Measurements from ENCODE around the gene BASP1. TPM values are rescaled to one million over a fixed set of nuclear protein-coding genes. Genes with fewer than 3 reads are reported as not detected.

BASP1 gene
- polyA plus RNA-seq, 3 donors, result 81.8 to 94.4 (median 91.3) TPM

DNA sequence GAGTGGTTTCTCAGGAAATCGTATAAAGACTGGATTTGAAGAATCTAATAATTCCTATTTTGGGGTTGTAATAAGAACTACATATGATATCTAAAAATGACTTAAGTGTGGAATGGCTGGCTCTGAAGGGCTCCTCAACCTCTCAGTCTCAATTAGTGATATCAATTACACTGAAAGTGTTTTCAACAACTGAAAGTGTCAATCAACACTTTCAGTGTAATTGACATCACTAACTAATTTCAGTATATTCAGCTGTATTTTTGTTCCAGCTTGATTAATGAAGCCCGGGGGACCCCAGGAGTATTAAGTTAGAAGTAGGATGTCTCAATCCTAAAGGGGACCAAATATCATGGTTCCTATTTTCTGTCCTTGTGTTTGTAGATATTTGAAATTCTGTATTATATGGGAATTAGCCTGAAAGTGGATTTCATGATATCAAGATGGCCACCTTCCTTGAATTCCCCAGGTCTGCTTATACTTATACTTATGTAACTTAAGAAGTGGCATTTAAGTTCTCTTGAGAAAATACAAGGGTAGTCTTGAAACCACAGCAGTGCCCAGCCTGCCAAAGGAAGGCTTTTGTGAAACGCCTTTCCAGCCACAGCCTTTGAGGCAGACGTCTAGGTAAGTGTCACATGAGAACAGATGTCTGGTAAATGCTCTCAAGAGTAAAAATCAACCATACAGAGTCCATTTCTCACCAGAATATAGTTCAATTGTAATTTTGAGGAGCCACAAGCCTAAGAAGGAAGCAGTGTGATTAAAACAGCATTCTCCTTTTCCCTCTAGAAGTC, 4.6 kb downstream of the BASP1 start:
- no peak for DNase-seq (ENCODE audit: low read depth in 3 of 3, low spot score in 2 of 3)

DNA sequence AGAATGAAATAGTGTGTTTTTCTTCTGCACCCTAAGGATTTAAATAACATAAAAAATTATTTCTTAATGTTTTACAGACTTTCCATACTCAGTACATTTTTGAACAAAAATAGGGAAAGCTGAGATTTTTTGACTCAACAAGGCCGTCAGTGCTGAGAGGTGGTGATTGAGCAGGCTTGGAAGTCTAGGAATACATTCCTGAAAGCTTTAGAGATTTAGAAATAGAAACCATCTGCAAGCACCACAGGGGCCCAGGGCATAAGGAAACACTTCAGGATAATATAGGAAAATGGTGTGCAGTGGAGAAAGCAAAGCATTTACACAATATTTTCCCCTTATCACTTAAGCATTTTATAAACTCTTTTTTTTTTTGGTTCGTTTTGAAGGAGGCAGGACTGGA, 5.2 kb downstream of the BASP1 start:
- no peak for DNase-seq (ENCODE audit: low read depth in 3 of 3, low spot score in 2 of 3)

DNA sequence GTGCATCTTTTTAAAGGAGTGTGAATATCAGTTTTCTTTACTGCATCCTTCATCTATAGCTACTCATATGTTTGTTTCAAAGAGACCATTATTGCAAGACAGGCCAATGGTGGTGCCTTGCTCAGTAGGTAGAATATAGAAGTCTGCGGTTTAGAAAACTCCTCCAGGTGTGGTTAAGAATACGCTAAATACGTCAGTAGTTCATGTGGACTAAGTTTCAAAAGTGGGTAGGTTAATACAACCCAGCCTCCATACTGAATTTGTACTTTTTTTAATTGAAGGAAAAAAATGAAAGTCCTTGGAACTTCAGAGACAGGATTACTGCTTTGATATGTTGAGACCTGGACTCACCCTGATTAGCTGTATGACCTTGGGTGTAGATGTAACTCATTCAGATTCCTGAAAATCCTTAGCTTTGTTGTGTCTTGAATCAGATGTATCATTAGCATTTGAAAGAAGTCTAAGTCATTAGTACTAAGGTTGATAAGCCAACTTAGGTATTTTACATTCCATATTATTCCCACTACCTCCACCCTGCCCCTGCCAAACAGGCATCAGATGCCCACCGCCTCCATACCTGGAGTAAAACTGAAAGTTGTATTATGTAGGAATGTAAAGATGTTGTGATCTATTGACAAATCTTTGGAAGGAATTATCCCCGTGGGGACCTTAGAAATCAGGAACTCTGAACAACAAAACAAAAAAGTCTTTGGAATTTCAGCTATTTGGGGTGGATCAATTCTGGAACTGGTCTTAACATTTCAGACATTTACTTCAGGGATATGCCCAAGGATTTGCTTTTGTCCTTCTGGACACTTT, 6.1 kb downstream of the BASP1 start:
- DNase-seq (ENCODE audit: low read depth in 3 of 3, low spot score in 2 of 3), result no peak

DNA sequence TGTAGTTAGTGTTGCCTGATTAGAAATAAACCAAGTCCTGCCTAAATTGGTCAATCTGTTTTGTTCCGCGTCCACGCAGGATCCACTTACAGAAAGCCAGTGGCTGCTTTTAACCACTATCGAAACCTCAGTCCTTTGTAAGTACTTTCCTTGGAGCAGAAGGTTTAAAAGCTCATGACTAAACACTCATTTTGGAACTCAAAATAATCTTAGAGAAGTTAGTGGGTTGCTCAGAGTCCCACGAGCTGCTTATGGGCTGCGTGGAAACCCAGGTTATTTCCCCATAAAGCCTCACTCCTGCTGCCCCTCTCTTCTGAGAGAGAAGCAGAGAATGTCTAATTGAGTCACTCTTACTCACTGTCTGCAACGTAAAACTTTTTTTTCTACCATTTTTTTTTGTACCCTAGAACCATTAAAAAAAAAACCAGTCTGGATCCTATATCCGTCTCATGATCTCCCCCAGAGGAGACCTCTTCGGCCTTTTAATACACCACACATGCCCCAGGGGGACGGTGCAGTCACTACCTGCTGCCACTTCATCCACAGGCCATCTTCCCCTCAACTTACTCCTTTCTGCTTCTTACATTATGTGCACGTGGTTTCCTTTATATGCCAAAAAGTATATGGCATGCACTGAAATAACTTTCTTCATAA, 7.6 kb downstream of the BASP1 start:
- DNase-seq (ENCODE audit: low read depth in 3 of 3, low spot score in 2 of 3), result no peak

DNA sequence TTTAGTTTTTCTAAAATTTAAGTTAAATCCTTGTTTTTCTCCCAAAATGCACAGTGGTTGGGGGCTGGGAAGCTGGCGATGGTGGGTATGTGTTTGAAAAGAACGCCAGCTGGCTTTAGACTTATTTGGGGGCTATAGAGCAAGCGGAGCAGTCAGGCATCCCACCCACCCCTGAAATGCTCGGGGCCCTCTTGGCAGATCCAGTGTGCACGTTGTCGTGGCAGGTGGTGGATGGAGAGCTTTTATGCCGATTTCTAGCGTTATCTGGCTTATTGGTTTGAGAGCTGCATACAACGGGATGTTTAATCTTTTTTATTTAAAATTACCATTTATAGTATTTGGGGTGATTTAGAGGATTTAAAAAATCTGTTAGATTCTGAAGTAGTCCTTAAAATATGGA, 8.1 kb downstream of the BASP1 start:
- no peak for DNase-seq (ENCODE audit: low read depth in 3 of 3, low spot score in 2 of 3)

DNA sequence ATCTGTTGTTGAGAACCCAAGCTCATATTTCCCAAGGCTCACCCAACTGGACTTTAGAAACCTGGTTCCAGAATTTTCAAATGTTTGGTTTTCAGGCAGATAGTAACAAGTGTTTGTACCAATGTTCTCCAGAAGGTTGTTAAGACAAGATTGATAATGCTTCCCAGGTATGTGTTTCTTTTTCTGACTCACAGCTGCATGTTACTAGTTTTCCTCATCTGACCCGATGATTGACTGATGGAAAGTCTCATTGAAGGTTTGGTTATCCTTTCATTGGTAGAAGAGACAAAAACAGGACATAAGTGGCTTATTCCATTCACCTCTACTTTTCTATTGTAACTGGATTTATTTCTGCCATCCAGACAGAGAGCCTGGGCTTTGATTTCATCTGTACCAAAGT, 10.4 kb downstream of the BASP1 start:
- DNase-seq (ENCODE audit: low read depth in 3 of 3, low spot score in 2 of 3), result no peak

DNA sequence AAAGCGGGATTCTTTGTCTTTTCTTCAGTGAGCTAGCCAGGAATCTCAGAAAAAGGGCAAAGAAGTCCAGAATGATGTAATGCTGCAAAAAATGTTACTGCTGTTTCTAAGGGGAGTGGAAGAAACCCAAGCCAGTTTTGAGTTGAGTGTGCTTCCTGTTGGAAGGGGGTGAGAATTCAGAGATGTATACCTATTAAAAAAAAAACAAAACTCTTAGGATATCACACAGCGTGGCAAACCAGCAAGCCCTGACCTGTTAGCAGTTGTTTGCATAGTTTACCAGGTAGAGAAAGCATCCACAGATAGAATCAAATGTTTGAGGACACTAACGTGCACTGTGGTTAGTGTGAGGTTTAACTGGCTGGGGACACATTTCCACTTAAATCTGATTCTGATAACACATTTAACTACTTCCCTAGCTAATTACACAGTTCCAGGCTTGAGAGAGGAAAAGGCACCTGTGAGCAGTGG, 11.4 kb downstream of the BASP1 start:
- DNase-seq (ENCODE audit: low read depth in 3 of 3, low spot score in 2 of 3), result no peak

DNA sequence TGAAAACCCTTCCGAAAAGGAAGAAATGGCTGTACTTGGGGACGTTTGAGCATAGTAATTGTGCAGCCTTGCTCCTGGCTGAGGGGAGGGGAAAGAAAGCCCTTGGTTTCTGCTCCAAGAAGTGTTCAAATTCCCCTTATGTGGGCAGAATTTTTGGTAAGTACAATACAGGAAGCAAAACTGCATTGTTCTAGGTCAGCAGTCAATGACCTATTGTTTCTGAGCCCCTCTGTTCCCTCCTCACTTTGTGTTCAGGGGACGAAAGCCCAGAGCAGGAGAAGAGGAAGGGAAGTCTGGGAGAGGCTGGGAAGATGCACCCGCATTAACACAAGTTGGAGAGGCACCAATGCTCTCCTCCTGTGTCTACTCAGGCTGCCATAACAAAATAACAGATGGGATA, 11.9 kb downstream of the BASP1 start:
- no peak for DNase-seq (ENCODE audit: low read depth in 3 of 3, low spot score in 2 of 3)

DNA sequence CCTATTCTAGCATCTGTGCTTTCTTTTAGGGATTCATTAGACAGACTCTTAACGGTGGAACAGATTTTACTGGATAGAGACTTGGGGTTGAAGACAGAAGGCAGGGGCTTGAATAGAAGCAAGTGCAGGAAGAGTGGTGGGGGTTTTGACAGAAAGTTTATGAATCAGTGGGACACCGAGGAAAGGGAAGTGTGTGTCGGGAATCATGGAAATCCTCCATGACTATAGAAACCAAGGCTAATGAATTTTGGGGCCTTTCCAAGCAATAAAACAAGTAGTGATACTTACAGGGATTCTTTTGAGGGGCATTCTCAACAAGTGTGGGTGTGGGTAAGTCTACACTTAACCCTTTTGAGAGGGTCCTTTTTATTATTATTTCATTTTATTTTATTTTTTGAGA, 12.8 kb downstream of the BASP1 start:
- DNase-seq (ENCODE audit: low read depth in 3 of 3, low spot score in 2 of 3), result no peak

DNA sequence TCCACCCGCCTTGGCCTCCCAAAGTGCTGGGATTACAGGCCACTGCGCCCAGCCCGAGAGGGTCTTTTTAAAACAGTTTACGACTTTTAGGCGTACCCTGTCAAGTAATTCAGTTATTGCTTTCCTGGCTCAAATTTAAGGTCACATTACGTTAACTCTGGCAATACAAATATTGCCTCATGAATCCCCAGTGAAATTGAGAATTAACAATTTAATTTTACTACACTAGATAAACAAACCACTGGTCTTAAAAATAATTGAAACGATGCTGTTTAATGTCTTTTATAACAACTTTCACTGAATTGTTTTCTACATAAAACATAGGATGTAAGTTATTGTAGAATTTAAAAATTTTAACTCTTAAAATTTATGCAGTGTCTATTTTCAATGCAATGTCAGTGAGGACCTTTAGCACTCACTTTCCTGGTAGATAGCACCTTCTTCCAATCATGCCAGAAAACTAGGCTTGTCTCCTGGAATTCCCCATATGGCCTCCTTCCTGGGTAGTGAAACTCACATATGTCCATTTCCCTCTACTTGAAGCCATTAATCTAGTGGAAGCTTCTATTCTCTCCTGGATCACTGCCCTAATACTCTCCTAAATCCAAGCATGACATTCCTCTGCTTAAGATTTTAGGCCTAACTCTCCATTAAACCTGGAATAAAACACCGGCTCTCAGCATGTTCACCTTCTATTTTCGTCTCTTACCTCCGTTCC, 13.5 kb downstream of the BASP1 start:
- DNase-seq (ENCODE audit: low read depth in 3 of 3, low spot score in 2 of 3), result no peak

DNA sequence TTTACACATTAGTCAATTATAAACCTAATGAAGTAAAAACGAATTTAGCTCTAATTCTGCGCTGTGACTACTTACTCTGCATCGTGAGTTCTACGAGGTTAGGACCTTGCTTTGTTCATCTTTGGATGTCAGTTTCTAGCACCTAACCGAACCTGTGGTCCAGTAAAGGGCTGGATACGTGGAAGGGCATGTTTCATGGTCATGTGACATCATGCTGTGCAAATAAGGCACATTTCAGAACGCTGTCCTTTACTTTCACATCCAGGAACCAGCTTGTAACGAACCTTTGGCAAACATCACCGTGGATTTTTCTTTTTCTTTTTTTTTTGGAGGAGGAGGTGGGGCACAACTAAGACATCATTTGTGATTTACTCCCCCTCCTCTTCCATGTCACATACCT, 15.0 kb downstream of the BASP1 start:
- no peak for DNase-seq (ENCODE audit: low read depth in 3 of 3, low spot score in 2 of 3)

DNA sequence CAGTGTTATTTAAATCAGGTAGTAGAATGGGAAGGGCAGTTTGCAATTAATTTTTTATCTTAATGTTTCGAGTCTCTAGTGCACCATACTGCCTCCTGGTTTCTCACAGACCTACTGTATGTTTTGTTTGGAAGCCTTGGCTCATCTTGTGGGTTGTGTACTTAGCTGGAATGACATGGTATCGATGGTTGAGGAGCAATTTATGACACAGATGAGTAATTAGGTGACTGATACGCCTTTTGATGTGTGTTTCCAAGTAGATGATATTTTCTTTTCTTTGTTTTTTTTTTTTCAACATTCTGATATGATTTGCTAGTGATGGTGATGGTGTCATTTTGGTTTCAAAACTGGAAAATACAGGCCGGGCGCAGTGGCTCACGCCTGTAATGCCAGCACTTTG, 16.1 kb downstream of the BASP1 start:
- no peak for DNase-seq (ENCODE audit: low read depth in 3 of 3, low spot score in 2 of 3)

DNA sequence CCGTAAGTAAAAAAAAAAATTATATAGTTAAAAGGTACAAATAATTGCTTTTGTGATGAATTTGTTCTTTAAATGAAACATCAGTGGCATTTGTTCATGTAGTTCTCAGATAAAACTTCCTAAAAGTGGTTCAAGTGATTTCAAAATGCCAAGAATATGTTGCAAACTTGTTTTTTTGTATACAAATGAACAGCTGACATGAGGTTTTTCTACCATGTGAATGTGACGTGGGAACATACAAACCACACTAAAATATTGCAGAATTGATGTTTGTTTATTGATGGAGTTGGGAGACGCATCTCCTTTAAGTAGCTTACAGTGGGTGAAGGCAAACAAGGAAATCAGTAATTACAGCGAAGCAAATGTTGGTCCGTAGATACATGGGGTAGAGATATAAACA, 16.9 kb downstream of the BASP1 start:
- no peak for DNase-seq (ENCODE audit: low read depth in 3 of 3, low spot score in 2 of 3)

DNA sequence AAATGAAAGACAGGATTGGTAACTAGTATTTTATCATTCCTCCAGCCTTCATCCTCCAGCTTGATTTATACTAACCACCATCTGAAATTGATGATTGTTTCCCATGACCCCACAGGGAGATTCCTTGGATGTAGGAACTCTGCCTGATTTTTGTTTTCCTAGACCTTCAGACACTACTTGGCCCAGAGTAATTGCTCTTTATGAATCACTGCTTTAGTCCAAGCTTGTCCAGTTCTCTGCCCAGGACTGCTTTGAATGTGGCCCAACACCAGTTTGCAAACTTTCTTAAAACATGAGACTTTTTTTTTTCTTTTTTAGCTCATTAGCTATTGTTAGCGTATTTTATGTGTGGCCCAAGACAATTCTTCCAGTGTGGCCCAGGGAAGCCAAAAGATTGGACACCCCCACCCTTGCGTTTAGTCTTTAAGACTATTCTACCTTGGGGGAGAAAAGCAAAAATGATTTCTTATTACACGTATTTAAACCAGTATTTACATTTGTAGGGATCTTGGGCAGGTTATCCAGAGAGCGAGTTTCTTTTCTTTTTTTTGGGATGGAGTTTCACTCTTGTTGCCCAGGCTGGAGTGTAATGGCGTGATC, 18.4 kb downstream of the BASP1 start:
- DNase-seq (ENCODE audit: low read depth in 3 of 3, low spot score in 2 of 3), result no peak

DNA sequence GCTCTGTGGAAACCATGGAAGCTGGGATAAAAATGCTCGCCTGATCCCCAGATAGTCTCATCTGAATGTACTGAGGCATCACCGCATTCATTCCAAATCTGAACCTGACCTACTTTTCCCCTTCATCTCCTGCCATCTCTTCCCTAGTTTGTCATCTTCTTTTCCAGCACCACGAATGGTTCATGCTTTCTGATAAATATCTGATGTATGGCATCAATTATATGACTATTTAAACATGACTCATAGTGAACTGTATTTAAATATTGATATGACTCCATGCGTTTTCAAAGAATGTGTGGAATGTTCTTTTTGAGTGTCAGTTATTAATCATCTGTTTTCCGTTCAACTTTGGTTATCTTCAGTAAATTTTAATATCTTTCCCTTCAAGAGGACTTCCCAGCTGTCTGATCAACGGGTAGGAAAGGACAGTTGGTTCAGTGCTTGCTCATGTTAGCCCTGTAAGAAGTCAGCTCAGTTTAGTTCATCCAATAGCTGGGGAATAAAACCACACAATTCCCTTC, 21.1 kb downstream of the BASP1 start:
- DNase-seq (ENCODE audit: low read depth in 3 of 3, low spot score in 2 of 3), result no peak

DNA sequence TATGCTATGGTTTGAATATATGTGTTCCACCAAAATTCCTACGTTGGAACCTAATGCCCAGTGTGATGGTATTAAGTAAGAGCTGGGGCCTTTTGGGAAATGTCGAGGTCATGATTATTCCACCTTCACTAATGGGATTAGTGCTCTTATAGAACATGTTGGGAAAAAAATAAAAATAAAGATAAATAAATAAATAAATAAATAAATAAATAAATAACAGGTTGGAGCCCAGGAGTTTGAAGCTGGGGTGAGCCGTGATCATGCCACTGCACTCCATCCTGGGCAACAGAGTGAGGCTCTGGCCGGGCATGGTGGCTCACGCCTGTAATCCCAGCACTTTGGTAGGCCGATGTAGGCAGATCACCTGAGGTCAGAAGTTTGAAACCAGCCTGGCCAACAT, 22.5 kb downstream of the BASP1 start:
- DNase-seq (ENCODE audit: low read depth in 3 of 3, low spot score in 2 of 3), result no peak

DNA sequence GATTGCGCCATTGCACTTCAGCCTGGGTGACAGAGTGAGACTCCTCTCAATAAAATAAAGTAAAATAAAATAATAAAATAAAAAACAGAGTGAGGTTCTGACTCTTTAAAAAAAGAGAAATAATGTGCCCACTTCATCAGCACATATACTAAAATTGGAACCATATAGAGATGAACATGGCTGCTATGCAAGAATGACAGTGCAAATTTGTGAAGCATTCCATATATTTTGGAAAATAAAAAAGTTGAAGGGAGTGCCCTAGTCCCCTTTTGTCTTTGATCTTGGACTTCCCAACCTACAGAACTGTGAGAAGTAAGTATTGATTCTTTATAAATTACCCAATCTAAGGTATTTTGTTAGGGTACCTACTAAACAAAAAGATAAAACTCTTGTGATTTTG, 23.1 kb downstream of the BASP1 start:
- DNase-seq (ENCODE audit: low read depth in 3 of 3, low spot score in 2 of 3), result no peak

DNA sequence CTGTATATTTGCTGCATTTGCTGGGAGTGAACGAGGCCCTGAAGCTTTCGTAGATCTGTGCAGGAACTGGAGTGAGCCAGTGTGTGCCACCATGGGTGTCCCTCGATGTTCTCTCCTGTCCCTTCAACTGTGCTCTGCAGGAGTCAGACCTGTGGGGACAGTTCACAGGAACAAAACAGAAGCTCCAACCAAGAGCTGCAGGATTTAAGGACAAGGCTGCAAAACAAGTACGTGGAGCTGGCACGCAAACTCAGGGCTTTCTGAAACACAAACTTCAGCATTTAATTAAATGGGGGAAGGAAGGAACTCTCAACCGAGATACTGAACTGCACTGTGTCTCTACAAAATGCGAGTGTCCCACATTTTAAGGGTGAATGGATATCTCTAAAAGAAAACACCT, 24.2 kb downstream of the BASP1 start:
- DNase-seq (ENCODE audit: low read depth in 3 of 3, low spot score in 2 of 3), result no peak

DNA sequence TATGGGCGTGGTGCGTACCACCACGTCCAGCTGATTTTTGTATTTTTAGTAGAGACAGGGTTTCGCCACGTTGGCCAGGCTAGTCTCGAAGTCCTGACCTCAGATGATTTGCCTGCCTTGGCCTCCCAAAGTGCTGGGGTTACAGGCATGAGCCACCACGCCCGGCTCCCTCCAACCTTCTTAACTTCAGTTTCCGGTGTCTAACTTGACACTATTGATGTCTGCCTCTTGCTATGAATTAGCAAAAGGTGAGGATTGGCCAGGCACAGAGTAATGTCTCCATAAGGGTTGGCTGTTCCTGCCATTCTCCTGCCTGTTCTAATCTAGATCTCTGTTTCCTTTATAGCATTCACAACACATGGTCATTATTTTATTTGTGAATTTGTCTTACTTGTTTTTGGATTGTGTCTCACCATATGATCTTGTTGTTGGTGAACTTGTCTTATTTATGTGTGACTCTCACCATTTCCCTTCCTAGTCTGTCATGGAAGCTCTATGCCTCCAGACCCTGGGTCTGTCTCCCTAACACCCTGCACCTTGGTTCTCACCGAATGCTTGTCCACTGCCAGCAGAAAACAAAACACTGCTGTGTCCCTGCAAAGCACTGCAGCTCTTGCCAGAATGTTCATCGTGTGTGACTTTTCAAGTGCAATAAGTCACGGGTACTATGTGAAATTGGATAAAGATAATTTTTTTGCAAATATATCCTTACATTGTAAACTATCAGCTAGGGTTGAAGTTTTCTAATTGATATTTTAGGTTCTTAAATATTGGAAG, 26.0 kb downstream of the BASP1 start:
- DNase-seq (ENCODE audit: low read depth in 3 of 3, low spot score in 2 of 3), result no peak

Measured in right renal cortex interstitium (tissue), 3 donors.